HEK293 (cell line): Measurements from ENCODE around the gene TRPV2.

Experiments
- CTCF ChIA-PET: fragments of 350-600 bp; formaldehyde crosslinking; extraction: SDS; loops from one replicate; lab custom pipeline; 2021; ENCODE audit warnings: antibody characterized with exemption; lab: Yijun Ruan, JAX
- POLR2A ChIA-PET: fragments of 300-600 bp; formaldehyde crosslinking; extraction: SDS; loops from one replicate; lab custom pipeline; 2020; ENCODE audit warnings: antibody characterized with exemption, inconsistent platforms; lab: Yijun Ruan, JAX
- H3K27ac ChIP-seq: fragments of 200-500 bp; sonication (Bioruptor generic); 2 replicates; pipeline ENCODE4 v1.5.1; 2014; ENCODE audit warnings: low read depth, low read length, control low read depth, inconsistent platforms; ENCODE audit errors: extremely low read depth
- H3K36me3 ChIP-seq, 2 experiments: fragments of 200-500 bp in 1 of 2; sonication (Bioruptor generic) in 1 of 2; 1 replicate in 1 of 2; 2 replicates in 1 of 2; pipeline ENCODE4 v1.5.1; 2014 to 2017; ENCODE audit warnings: inconsistent platforms in 2 of 2, low read length in 2 of 2; ENCODE audit not compliant: control insufficient read depth in 2 of 2, insufficient read depth in 1 of 2
- H3K4me1 ChIP-seq: fragments of 200-500 bp; sonication (Bioruptor generic); 2 replicates; pipeline ENCODE4 v1.5.1; 2014; ENCODE audit warnings: mild to moderate bottlenecking, low read length, inconsistent platforms; ENCODE audit not compliant: control insufficient read depth, insufficient read depth
- H3K4me3 ChIP-seq: 2 replicates; pipeline ENCODE4 v1.5.1; 2011; ENCODE audit warnings: low read depth, mild to moderate bottlenecking, control low read depth, low read length, moderate library complexity
- H3K9me3 ChIP-seq: fragments of 200-500 bp; sonication (Bioruptor generic); 2 replicates; pipeline ENCODE4 v1.5.1; 2014; ENCODE audit warnings: low read depth, low read length, inconsistent platforms; ENCODE audit not compliant: control insufficient read depth, insufficient read depth
- GFI1B ChIP-seq: fragments of 450-650 bp; formaldehyde crosslinking; IDR thresholded peaks from 2 replicates; pipeline ENCODE4 v1.5.1; 2016; ENCODE audit warnings: missing biosample characterization, missing genetic modification characterization
- KLF16 ChIP-seq: fragments of 450-650 bp; formaldehyde crosslinking; IDR thresholded peaks from 2 replicates; pipeline ENCODE4 v1.5.1; 2017; ENCODE audit warnings: missing biosample characterization, missing genetic modification characterization
- KLF9 ChIP-seq: fragments of 450-650 bp; formaldehyde crosslinking; IDR thresholded peaks from 2 replicates; pipeline ENCODE4 v1.5.1; 2016; ENCODE audit warnings: missing biosample characterization, missing genetic modification characterization, low read depth
- MYNN ChIP-seq: fragments of 450-650 bp; formaldehyde crosslinking; IDR thresholded peaks from 2 replicates; pipeline ENCODE4 v1.5.1; 2016; ENCODE audit warnings: missing biosample characterization, missing genetic modification characterization, borderline replicate concordance
- REPIN1 ChIP-seq: fragments of 450-650 bp; formaldehyde crosslinking; IDR thresholded peaks from 2 replicates; pipeline ENCODE4 v1.5.1; 2017; ENCODE audit warnings: missing biosample characterization, missing genetic modification characterization, low read depth
- ZFHX2 ChIP-seq: fragments of 450-650 bp; formaldehyde crosslinking; conservative IDR thresholded peaks from 2 replicates; pipeline ENCODE4 v1.5.1; 2016; ENCODE audit warnings: missing biosample characterization, missing genetic modification characterization
- ZNF202 ChIP-seq: fragments of 450-650 bp; formaldehyde crosslinking; IDR thresholded peaks from 2 replicates; pipeline ENCODE4 v1.5.1; 2016; ENCODE audit warnings: missing biosample characterization, missing genetic modification characterization, borderline replicate concordance
- ZNF248 ChIP-seq: fragments of 450-650 bp; formaldehyde crosslinking; IDR thresholded peaks from 2 replicates; pipeline ENCODE4 v1.5.1; 2017; ENCODE audit warnings: missing biosample characterization, missing genetic modification characterization
- ZNF48 ChIP-seq: fragments of 450-650 bp; formaldehyde crosslinking; IDR thresholded peaks from 2 replicates; pipeline ENCODE4 v1.5.1; 2016; ENCODE audit warnings: missing biosample characterization, missing genetic modification characterization
- ZNF549 ChIP-seq: fragments of 450-650 bp; IDR thresholded peaks from 2 replicates; pipeline ENCODE4 v1.5.1; 2018; ENCODE audit warnings: missing biosample characterization, missing genetic modification characterization, mild to moderate bottlenecking, inconsistent platforms, moderate library complexity
- ZNF585B ChIP-seq: fragments of 450-650 bp; formaldehyde crosslinking; IDR thresholded peaks from 2 replicates; pipeline ENCODE4 v1.5.1; 2016; ENCODE audit warnings: missing biosample characterization, missing genetic modification characterization
- ZNF621 ChIP-seq: fragments of 450-650 bp; formaldehyde crosslinking; IDR thresholded peaks from 2 replicates; pipeline ENCODE4 v1.5.1; 2017; ENCODE audit warnings: missing biosample characterization, missing genetic modification characterization
- ZNF692 ChIP-seq: fragments of 450-650 bp; formaldehyde crosslinking; IDR thresholded peaks from 2 replicates; pipeline ENCODE4 v1.5.1; 2016; ENCODE audit warnings: missing biosample characterization, missing genetic modification characterization
- ZNF768 ChIP-seq: fragments of 450-650 bp; formaldehyde crosslinking; IDR thresholded peaks from 2 replicates; pipeline ENCODE4 v1.5.1; 2018; ENCODE audit warnings: missing biosample characterization, mild to moderate bottlenecking, missing genetic modification characterization
- ZNF830 ChIP-seq: fragments of 450-650 bp; IDR thresholded peaks from 2 replicates; pipeline ENCODE4 v1.5.0; 2018; ENCODE audit warnings: missing biosample characterization, missing genetic modification characterization, low read depth, mild to moderate bottlenecking, moderate library complexity
- ZNF837 ChIP-seq: fragments of 450-650 bp; formaldehyde crosslinking; IDR thresholded peaks from 2 replicates; pipeline ENCODE4 v1.5.1; 2016; ENCODE audit warnings: missing biosample characterization, missing genetic modification characterization

Gene TRPV2

GRCh38 chr17:16425202-16425601 is 9.8 kb downstream of the TRPV2 start:
- H3K36me3 ChIP-seq = no peaks in the 10 kb centered on the region
- H3K27ac ChIP-seq = no peak overlapping the region
- ChIA-PET POLR2A (interaction anchor here (2.3 kb wide), 1 partner anchor 14 kb away, joined by 10 read pairs; no protein-coding TSS in a partner anchor), CTCF (no interaction called here)
- H3K4me1 ChIP-seq = no peaks in the 10 kb centered on the region
- no peaks in the 10 kb centered on the region for H3K9me3 ChIP-seq
- TF ChIP-seq KLF9 (no peak), MYNN (tag by site-specific recombination) (no peak), ZNF48 (tag by site-specific recombination) (no peak), ZNF202 (tag by site-specific recombination) (no peak), ZNF837 (no peak), ZNF549 (tag by site-specific recombination) (no peak), ZNF830 (no peak), ZNF585B (no peak), ZNF621 (tag by site-specific recombination) (no peak)
- no peak overlapping the region for H3K4me3 ChIP-seq

- H3K27ac ChIP-seq = no peak overlapping the region
- no peaks in the 10 kb centered on the region for H3K4me1 ChIP-seq
- TF ChIP-seq KLF16 (tag by site-specific recombination) (no peak), ZFHX2 (tag by site-specific recombination) (peak; percentile 20; the same call in 1 of the 2 replicates), ZNF248 (tag by site-specific recombination) (no peak), ZNF692 (tag by site-specific recombination) (no peak)
- no peak overlapping the region for H3K4me3 ChIP-seq
- ChIA-PET POLR2A (interaction anchor here (2.3 kb wide), 1 partner anchor 13 kb away, joined by 10 read pairs; no protein-coding TSS in a partner anchor), CTCF (interaction anchor here (0.6 to 1.4 kb wide), 2 partner anchors 11 to 62 kb away, joined by 3 read pairs; partner anchors contain the start of gene TRPV2)
- no peaks in the 10 kb centered on the region for H3K36me3 ChIP-seq
- no peaks in the 10 kb centered on the region for H3K9me3 ChIP-seq
Observed at GRCh38 chr17:16425698-16426659, 10.6 kb downstream of the TRPV2 start.

GRCh38 chr17:16427020-16427419 is 11.6 kb downstream of the TRPV2 start:
- CTCF ChIA-PET = interaction anchor here (0.7 to 2.3 kb wide), 9 partner anchors 10 to 101 kb away, joined by 3 to 19 read pairs (median 4); no protein-coding TSS in a partner anchor
- Histone ChIP-seq H3K4me3 (no peak overlapping the region), H3K9me3 (no peaks in the 10 kb centered on the region), H3K36me3 (no peaks in the 10 kb centered on the region), H3K4me1 (no peaks in the 10 kb centered on the region), H3K27ac (no peak overlapping the region)
- no peak for TF ChIP-seq GFI1B (tag by site-specific recombination)
- TF ChIP-seq ZNF768 = peak; percentile 61; the same call in 1 of the 2 replicates
- TF ChIP-seq REPIN1 = no peak
- POLR2A ChIA-PET = interaction anchor here (1.6 to 3.6 kb wide), 4 partner anchors 12 to 46 kb away, joined by 7 to 41 read pairs (median 15); partner anchors contain the start of gene UBB
